ENCODE results near the gene BNC2.

The BNC2 gene

GRCh38 chr9:16501141-16501540, 369.3 kb downstream of the BNC2 start:
- no peak overlapping the region for H3K4me2 ChIP-seq (ENCODE audit: insufficient read depth, low read length, poor library complexity, severe bottlenecking)
- H2BK120ac ChIP-seq (ENCODE audit: low read depth, low read length): no peak overlapping the region
- no peaks in the 10 kb centered on the region for H3K79me1 ChIP-seq (ENCODE audit: low read depth, low read length)
- no peak for DNase-seq (ENCODE audit: low spot score)
- H2BK12ac ChIP-seq (ENCODE audit: low read length): no peak overlapping the region
- no peak overlapping the region for H2BK15ac ChIP-seq (ENCODE audit: low read length)
- H4K8ac ChIP-seq (ENCODE audit: low read depth, low read length): no peak overlapping the region
- no peak overlapping the region for H3K9ac ChIP-seq (ENCODE audit: low read depth, low read length, poor library complexity)
- no peak overlapping the region for H3K4ac ChIP-seq (ENCODE audit: low read length)
- H3K4me3 ChIP-seq (ENCODE audit: low read length in 2 of 2): no peak overlapping the region
- H3K4me1 ChIP-seq (ENCODE audit: control insufficient read depth in 2 of 2, insufficient read depth in 1 of 2, low read depth in 1 of 2, low read length in 2 of 2): no peaks in the 10 kb centered on the region
- H2AK5ac ChIP-seq (ENCODE audit: low read depth, low read length): no peak overlapping the region
- H3K27me3 ChIP-seq (ENCODE audit: control insufficient read depth in 3 of 3, insufficient read depth in 3 of 3, low read depth in 1 of 3, low read length in 3 of 3): no peaks in the 10 kb centered on the region
- H3K18ac ChIP-seq (ENCODE audit: low read length): no peak overlapping the region
- no peak overlapping the region for H3K27ac ChIP-seq (replicated peaks; ENCODE audit: low read length)
- H2AFZ ChIP-seq (ENCODE audit: low read length): no peak overlapping the region
- no CpG with 5 or more reads among the region's 2 CpGs for WGBS, 2 donors (ENCODE audit: extremely low coverage in 2 of 2, insufficient read length in 2 of 2, insufficient replicate concordance in 1 of 2)
- H4K91ac ChIP-seq (ENCODE audit: low read depth, low read length, poor library complexity): no peak overlapping the region
- no peaks in the 10 kb centered on the region for H3K36me3 ChIP-seq (replicated peaks in 1 of 2; ENCODE audit: control insufficient read depth in 2 of 2, insufficient read depth in 2 of 2, low read length in 2 of 2)
- H3K14ac ChIP-seq (ENCODE audit: low read length): no peak overlapping the region
- no peaks in the 10 kb centered on the region for H3K9me3 ChIP-seq (replicated peaks in 1 of 2; ENCODE audit: control insufficient read depth in 2 of 2, insufficient read depth in 1 of 2, low read depth in 1 of 2, low read length in 2 of 2)
- H2BK5ac ChIP-seq (ENCODE audit: low read length): no peak overlapping the region
- H3K23ac ChIP-seq (ENCODE audit: low read depth, low read length, poor library complexity): no peak overlapping the region

- Histone ChIP-seq H4K91ac (ENCODE audit: low read depth, low read length, poor library complexity) (no peak overlapping the region), H3K14ac (ENCODE audit: low read length) (no peak overlapping the region), H3K79me1 (ENCODE audit: low read depth, low read length) (no peaks in the 10 kb centered on the region), H3K36me3 (replicated peaks in 1 of 2; ENCODE audit: control insufficient read depth in 2 of 2, insufficient read depth in 2 of 2, low read length in 2 of 2) (no peaks in the 10 kb centered on the region), H2AFZ (ENCODE audit: low read length) (no peak overlapping the region), H3K4me1 (ENCODE audit: control insufficient read depth in 2 of 2, insufficient read depth in 1 of 2, low read depth in 1 of 2, low read length in 2 of 2) (no peaks in the 10 kb centered on the region), H3K9ac (ENCODE audit: low read depth, low read length, poor library complexity) (no peak overlapping the region), H2BK5ac (ENCODE audit: low read length) (no peak overlapping the region), H3K27me3 (ENCODE audit: control insufficient read depth in 3 of 3, insufficient read depth in 3 of 3, low read depth in 1 of 3, low read length in 3 of 3) (no peaks in the 10 kb centered on the region), H2AK5ac (ENCODE audit: low read depth, low read length) (no peak overlapping the region), H2BK120ac (ENCODE audit: low read depth, low read length) (no peak overlapping the region), H3K23ac (ENCODE audit: low read depth, low read length, poor library complexity) (no peak overlapping the region), H2BK12ac (ENCODE audit: low read length) (no peak overlapping the region), H4K8ac (ENCODE audit: low read depth, low read length) (no peak overlapping the region), H3K18ac (ENCODE audit: low read length) (no peak overlapping the region), H2BK15ac (ENCODE audit: low read length) (no peak overlapping the region), H3K27ac (replicated peaks; ENCODE audit: low read length) (no peak overlapping the region), H3K9me3 (replicated peaks in 1 of 2; ENCODE audit: control insufficient read depth in 2 of 2, insufficient read depth in 1 of 2, low read depth in 1 of 2, low read length in 2 of 2) (no peaks in the 10 kb centered on the region), H3K4me3 (ENCODE audit: low read length in 2 of 2) (no peak overlapping the region), H3K4ac (ENCODE audit: low read length) (no peak overlapping the region), H3K4me2 (ENCODE audit: insufficient read depth, low read length, poor library complexity, severe bottlenecking) (no peak overlapping the region)
- no CpG with 5 or more reads among the region's 2 CpGs for WGBS, 2 donors (ENCODE audit: extremely low coverage in 2 of 2, insufficient read length in 2 of 2, insufficient replicate concordance in 1 of 2)
- no peak for DNase-seq (ENCODE audit: low spot score)
Observed at GRCh38 chr9:16500386-16500785, 370.1 kb downstream of the BNC2 start.

GRCh38 chr9:16499892-16500291, 370.6 kb downstream of the BNC2 start:
- Histone ChIP-seq H3K9me3 (replicated peaks in 1 of 2; ENCODE audit: control insufficient read depth in 2 of 2, insufficient read depth in 1 of 2, low read depth in 1 of 2, low read length in 2 of 2) (no peaks in the 10 kb centered on the region), H3K14ac (ENCODE audit: low read length) (no peak overlapping the region), H3K27ac (replicated peaks; ENCODE audit: low read length) (no peak overlapping the region), H3K4me2 (ENCODE audit: insufficient read depth, low read length, poor library complexity, severe bottlenecking) (no peak overlapping the region), H3K36me3 (replicated peaks in 1 of 2; ENCODE audit: control insufficient read depth in 2 of 2, insufficient read depth in 2 of 2, low read length in 2 of 2) (no peaks in the 10 kb centered on the region), H3K18ac (ENCODE audit: low read length) (no peak overlapping the region), H2BK120ac (ENCODE audit: low read depth, low read length) (no peak overlapping the region), H2AK5ac (ENCODE audit: low read depth, low read length) (no peak overlapping the region), H3K4me3 (ENCODE audit: low read length in 2 of 2) (no peak overlapping the region), H2AFZ (ENCODE audit: low read length) (no peak overlapping the region), H3K27me3 (ENCODE audit: control insufficient read depth in 3 of 3, insufficient read depth in 3 of 3, low read depth in 1 of 3, low read length in 3 of 3) (no peaks in the 10 kb centered on the region), H3K79me1 (ENCODE audit: low read depth, low read length) (no peaks in the 10 kb centered on the region), H3K9ac (ENCODE audit: low read depth, low read length, poor library complexity) (no peak overlapping the region), H2BK12ac (ENCODE audit: low read length) (no peak overlapping the region), H3K4me1 (ENCODE audit: control insufficient read depth in 2 of 2, insufficient read depth in 1 of 2, low read depth in 1 of 2, low read length in 2 of 2) (no peaks in the 10 kb centered on the region), H2BK5ac (ENCODE audit: low read length) (no peak overlapping the region), H3K23ac (ENCODE audit: low read depth, low read length, poor library complexity) (no peak overlapping the region), H2BK15ac (ENCODE audit: low read length) (no peak overlapping the region), H4K8ac (ENCODE audit: low read depth, low read length) (no peak overlapping the region), H3K4ac (ENCODE audit: low read length) (no peak overlapping the region), H4K91ac (ENCODE audit: low read depth, low read length, poor library complexity) (no peak overlapping the region)
- DNase-seq (ENCODE audit: low spot score): no peak

- Histone ChIP-seq H2BK12ac (ENCODE audit: low read length) (no peak overlapping the region), H3K27ac (replicated peaks; ENCODE audit: low read length) (no peak overlapping the region), H3K4me1 (ENCODE audit: control insufficient read depth in 2 of 2, insufficient read depth in 1 of 2, low read depth in 1 of 2, low read length in 2 of 2) (no peaks in the 10 kb centered on the region), H2AFZ (ENCODE audit: low read length) (no peak overlapping the region), H4K91ac (ENCODE audit: low read depth, low read length, poor library complexity) (no peak overlapping the region), H3K27me3 (ENCODE audit: control insufficient read depth in 3 of 3, insufficient read depth in 3 of 3, low read depth in 1 of 3, low read length in 3 of 3) (no peaks in the 10 kb centered on the region), H2AK5ac (ENCODE audit: low read depth, low read length) (no peak overlapping the region), H3K9ac (ENCODE audit: low read depth, low read length, poor library complexity) (no peak overlapping the region), H3K23ac (ENCODE audit: low read depth, low read length, poor library complexity) (no peak overlapping the region), H3K14ac (ENCODE audit: low read length) (no peak overlapping the region), H4K8ac (ENCODE audit: low read depth, low read length) (no peak overlapping the region), H2BK120ac (ENCODE audit: low read depth, low read length) (no peak overlapping the region), H3K9me3 (replicated peaks in 1 of 2; ENCODE audit: control insufficient read depth in 2 of 2, insufficient read depth in 1 of 2, low read depth in 1 of 2, low read length in 2 of 2) (no peaks in the 10 kb centered on the region), H3K79me1 (ENCODE audit: low read depth, low read length) (no peaks in the 10 kb centered on the region), H2BK5ac (ENCODE audit: low read length) (no peak overlapping the region), H3K36me3 (replicated peaks in 1 of 2; ENCODE audit: control insufficient read depth in 2 of 2, insufficient read depth in 2 of 2, low read length in 2 of 2) (no peaks in the 10 kb centered on the region), H3K18ac (ENCODE audit: low read length) (no peak overlapping the region), H2BK15ac (ENCODE audit: low read length) (no peak overlapping the region), H3K4ac (ENCODE audit: low read length) (no peak overlapping the region), H3K4me2 (ENCODE audit: insufficient read depth, low read length, poor library complexity, severe bottlenecking) (no peak overlapping the region), H3K4me3 (ENCODE audit: low read length in 2 of 2) (no peak overlapping the region)
- no CpG with 5 or more reads among the region's 2 CpGs for WGBS, 2 donors (ENCODE audit: extremely low coverage in 2 of 2, insufficient read length in 2 of 2, insufficient replicate concordance in 1 of 2)
- DNase-seq (ENCODE audit: low spot score): no peak
Observed at GRCh38 chr9:16496908-16497307, 373.6 kb downstream of the BNC2 start.
